ENCODE results near the gene MC5R. TPM values are rescaled to one million over a fixed set of nuclear protein-coding genes. Genes with fewer than 3 reads are reported as not detected.

The MC5R gene
- total RNA-seq, 4 donors from 2014 or later: not detected

GRCh38 chr18:13800505-13801259 lies 23.3 kb upstream of the MC5R start:
- TF ChIP-seq CTCF (IDR thresholded peaks at IDR 0.05; ENCODE audit: low read depth): no peak

GRCh38 chr18:13801260-13801601 lies 22.7 kb upstream of the MC5R start:
- TF ChIP-seq CTCF (IDR thresholded peaks at IDR 0.05; ENCODE audit: low read depth): no peak

GRCh38 chr18:13804305-13804704 lies 19.6 kb upstream of the MC5R start:
- no peak for TF ChIP-seq CTCF (IDR thresholded peaks at IDR 0.05; ENCODE audit: low read depth)

- no peak for TF ChIP-seq CTCF (IDR thresholded peaks at IDR 0.05; ENCODE audit: low read depth)
Measured at GRCh38 chr18:13808294-13809042, 15.5 kb upstream of the MC5R start.

GRCh38 chr18:13809043-13809430 lies 14.9 kb upstream of the MC5R start:
- TF ChIP-seq CTCF (IDR thresholded peaks at IDR 0.05; ENCODE audit: low read depth): no peak

- TF ChIP-seq CTCF (IDR thresholded peaks at IDR 0.05; ENCODE audit: low read depth): no peak
Measured at GRCh38 chr18:13809531-13810255, 14.3 kb upstream of the MC5R start.

GRCh38 chr18:13810950-13811485 lies 12.9 kb upstream of the MC5R start:
- TF ChIP-seq CTCF (IDR thresholded peaks at IDR 0.05; ENCODE audit: low read depth): no peak
